GM10847 (cell line): ENCODE data around the gene UPK2.

Experiments
- POLR2A ChIP-seq: IDR thresholded peaks from 2 replicates; pipeline ENCODE4 v1.6.1; 2011; ENCODE audit not compliant: insufficient read length; ENCODE audit errors: extremely low read depth

The UPK2 gene

DNA sequence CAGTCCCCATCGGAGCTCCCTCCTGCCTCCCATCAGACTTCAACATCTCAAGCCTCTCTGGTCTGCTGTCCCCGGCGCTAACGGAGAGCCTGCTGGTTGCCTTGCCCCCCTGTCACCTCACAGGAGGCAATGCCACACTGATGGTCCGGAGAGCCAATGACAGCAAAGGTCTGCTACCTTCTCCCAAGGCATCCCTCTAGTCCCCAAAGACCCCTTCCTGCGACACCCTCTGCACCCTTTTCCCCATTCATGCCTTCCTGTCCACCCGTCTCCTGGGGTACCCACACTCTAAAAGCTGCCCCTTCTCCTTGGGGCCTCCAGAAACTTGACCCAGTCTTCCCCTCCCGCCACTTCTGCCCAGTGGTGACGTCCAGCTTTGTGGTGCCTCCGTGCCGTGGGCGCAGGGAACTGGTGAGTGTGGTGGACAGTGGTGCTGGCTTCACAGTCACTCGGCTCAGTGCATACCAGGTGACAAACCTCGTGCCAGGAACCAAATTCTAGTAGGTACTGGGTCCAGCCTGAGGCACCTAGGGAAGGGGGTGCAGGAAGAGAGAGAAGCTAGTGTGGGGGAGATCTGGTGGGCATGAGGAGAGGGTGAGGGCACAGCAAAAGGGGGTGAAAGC, 860 bp downstream of the UPK2 start:
- no peak for TF ChIP-seq POLR2A

DNA sequence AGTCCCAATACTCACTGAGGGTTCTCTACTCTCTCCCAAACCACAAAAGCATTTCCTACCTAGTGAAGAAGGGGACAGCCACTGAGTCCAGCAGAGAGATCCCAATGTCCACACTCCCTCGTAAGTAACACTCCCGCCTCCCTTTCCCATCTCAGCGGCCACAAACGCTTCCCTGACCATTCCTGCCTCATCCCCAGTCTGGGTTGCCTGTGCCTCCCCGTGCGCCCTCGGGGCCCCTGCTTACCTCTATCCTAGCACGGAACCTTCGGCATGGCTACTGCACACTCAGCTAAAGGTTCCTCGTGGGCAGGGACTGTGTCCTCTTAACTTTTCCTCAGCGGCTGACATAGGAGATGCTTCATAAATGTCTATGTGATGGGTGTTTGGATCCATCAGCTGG, 1.5 kb downstream of the UPK2 start:
- TF ChIP-seq POLR2A: no peak

DNA sequence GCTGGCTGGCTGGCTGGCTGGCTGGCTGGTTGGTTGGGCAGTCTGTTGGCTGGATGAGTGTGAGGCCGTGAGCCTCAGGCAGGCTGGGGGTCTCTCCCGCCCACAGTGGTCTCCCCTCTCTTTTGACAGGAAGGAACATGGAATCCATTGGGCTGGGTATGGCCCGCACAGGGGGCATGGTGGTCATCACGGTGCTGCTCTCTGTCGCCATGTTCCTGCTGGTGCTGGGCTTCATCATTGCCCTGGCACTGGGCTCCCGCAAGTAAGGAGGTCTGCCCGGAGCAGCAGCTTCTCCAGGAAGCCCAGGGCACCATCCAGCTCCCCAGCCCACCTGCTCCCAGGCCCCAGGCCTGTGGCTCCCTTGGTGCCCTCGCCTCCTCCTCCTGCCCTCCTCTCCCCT, 1.9 kb downstream of the UPK2 start:
- no peak for TF ChIP-seq POLR2A

DNA sequence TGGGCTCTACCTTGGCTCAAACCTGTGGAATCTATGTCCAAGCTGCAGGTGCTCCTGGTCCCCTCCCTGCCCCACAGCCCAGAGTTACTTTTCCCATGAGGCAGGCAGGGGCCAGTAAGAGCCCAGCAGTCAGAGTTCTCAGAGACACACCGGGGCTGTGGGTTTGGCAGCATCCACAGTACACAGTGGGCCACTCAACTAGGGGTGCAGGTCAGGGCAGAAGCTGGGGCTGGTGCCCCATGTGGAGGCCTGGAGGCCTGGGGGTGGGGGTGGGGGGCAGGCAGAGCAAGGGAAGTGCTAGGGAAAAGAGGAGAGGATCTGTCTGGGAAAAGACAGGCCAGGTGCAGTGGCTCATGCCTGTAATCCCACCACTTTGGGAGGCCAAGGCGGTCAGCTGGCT, 2.5 kb downstream of the UPK2 start:
- TF ChIP-seq POLR2A: no peak

DNA sequence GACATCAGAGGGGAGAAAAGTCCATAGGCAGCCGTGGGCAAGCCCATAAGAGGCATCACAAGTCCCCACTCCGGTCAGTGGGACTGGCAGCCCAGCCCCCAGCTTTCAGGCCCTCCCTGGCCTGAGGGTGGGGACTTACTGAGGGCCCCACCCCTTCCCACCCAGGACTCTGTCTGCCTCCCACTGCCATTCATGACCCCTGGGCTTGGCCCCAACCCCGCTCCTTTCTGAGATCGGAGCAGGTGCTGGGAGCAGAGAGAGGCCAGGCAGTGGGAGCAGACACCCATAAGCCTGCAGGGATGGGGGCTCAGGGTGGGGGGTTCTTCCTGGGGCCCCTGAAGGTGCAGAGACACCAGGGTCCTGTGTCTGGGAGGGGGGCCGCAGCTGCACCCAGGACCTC, 5.1 kb downstream of the UPK2 start:
- no peak for TF ChIP-seq POLR2A

DNA sequence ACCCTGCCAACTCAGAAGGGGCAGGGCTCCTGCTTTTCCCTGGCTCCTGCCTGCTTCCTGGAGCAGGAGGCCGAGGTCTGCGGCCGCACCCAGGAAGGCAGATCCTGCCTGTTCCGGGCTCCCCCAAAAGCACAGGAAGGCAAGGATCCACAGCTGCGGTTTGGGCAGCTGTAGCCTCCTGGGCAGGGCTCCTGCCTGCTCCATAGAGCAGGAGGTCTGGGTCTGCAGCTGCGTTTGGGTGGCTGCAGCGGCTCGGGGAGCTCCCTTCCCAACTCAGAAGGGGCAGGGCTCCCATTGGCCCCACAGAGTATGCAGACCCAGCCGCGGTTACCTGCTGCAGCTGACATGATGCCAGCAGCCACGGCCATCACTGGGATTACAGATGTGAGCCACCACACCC, 5.5 kb downstream of the UPK2 start:
- TF ChIP-seq POLR2A: no peak

DNA sequence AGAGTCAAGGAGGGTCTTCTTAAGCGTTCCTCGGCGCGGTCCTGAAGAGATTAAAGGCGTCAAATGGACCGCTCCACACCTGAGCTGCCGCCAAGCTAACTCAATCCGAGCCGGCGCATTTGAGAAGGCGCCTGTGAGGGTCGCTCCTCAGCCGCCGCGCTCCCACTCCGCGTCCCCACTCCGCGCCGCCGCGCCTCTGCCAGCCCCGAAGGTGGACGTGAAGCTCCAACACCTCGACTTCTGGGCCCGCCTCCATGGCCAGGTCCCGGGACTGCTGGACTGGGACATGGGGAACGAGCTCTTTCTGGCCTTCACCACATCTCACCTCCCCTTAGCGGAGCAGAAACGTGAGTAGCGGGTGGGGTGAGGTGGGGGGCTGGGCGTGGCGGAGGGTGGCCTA, 15.5 kb downstream of the UPK2 start, which contains the start of gene FOXR1:
Gene FOXR1, plus strand, starts transcription at position 116 of the 400 bp plus-strand sequence. Its CDS starts 171 bp downstream, at position 287.
- TF ChIP-seq POLR2A: no peak

DNA sequence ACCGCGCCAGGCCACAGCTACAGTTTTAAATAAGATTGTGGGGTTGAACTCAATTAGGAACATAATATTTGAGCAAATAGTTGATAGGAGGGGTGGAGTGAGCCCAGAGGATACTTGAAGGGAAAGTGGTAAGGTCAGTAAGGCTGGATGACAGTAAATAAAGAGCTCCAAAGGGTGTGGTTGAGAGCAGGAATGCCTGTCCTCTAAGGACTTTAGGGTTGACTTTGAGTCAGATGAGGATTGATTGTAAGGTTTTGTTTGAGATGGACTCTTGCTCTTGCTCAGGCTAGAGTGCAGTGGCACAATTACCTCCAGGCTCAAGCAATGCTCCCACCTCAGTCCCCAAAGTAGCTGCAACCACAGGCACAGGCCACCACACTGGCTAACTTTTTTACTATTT, 17.9 kb downstream of the UPK2 start:
- TF ChIP-seq POLR2A: no peak

DNA sequence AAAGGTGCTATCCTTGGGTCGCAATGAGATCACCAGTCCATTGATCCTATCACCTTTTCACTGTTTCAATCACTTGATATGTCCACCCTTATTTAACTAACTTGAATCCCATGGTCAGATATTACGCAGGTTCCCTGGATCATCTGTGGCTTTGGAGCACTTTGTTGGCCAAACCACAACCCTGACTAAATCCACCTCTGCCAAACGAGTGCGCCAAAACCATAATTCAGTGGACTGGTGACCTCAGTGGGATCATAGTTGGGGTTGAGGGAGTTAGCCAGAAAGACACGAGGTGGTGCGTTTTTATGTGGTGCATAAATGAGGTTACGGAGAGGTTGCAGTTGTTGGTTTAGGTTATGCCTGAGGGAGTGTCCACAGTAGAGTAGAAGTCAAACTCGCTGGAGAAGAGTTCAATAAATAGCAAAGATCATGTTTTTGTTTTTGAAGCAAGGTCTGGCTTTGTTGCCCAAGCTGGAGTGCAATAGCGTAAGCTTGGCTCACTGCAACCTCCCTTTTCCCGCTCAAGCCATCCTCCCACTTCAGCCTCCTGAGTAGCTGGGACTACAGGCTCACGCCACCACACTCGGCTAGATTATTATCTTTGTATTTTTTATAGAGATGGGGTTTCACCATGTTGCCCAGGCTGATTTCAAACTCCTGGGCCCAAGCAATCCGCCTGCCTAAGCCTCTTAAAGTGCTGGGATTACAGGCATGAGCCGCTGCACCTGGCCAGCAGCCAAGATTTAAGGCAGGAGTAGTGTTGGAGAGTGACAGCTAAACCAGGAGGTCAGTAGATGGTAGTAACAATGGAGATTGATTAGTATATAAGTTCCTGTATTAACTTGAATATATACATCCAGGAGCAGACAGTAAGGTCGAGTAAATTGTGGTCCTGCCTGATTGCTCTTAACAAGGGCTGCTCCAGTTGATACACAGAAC, 19.9 kb downstream of the UPK2 start:
- TF ChIP-seq POLR2A: no peak

DNA sequence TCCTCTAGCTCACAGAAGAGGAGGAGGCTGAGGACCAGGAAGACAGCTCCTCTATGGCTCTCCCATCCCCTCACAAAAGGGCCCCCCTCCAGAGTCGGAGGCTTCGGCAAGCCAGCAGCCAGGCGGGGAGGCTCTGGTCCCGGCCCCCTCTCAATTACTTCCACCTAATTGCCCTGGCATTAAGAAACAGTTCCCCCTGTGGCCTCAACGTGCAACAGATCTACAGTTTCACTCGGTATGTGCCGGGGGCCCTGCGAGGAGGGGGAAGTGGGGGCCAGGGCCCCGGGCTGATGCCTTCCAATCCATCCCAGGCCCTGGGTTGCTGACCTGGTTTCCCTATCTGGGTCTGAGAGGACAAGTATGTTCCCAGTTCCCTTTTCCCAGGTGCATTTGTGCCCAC, 23.3 kb downstream of the UPK2 start:
- no peak for TF ChIP-seq POLR2A

DNA sequence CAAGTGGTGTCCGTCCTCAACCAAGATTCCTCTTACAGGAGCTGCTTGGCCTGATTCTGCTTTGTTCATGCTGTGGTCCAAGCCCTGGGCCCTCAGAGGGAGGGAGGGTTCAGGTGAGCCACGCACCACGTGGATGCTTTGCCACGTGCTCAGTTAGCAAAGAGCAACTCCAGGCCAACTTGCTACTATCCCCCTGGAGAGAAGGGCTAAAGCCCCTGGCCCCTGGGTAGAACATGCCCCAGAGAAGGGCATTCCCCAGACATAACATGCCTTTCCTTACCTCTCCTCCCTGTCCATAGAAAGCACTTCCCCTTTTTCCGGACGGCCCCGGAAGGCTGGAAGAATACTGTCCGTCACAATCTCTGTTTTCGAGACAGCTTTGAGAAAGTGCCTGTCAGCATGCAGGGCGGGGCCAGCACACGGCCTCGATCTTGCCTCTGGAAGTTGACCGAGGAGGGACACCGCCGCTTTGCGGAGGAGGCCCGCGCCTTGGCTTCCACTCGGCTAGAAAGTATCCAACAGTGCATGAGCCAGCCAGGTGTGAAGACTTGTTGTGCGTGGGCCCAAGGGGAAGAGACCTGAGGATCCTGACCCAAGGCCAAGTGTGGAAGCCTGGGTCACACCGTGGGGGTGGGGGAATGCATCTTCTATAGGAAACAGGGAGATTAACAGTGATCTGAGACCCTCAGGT, 24.2 kb downstream of the UPK2 start:
- no peak for TF ChIP-seq POLR2A

DNA sequence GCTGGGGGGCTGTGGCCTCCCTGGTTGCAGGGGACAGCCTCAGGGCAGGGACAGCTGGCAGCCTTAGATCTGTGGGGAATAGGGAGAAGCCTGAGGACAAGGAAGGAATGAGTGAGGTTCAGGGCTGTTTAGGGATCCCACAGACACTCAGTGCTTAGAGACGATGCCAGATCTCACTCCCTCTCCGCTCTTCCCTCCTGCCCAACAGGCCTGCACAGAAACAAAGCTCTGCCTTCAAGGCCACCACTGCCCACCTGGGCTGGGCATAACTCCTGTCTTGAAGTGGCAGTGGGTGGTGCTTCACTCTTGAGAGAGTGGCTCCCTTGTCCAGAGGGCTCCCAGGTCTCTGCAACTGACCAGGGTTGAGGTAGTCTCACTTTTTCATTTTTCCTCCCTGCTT, 28.7 kb downstream of the UPK2 start:
- TF ChIP-seq POLR2A: no peak

DNA sequence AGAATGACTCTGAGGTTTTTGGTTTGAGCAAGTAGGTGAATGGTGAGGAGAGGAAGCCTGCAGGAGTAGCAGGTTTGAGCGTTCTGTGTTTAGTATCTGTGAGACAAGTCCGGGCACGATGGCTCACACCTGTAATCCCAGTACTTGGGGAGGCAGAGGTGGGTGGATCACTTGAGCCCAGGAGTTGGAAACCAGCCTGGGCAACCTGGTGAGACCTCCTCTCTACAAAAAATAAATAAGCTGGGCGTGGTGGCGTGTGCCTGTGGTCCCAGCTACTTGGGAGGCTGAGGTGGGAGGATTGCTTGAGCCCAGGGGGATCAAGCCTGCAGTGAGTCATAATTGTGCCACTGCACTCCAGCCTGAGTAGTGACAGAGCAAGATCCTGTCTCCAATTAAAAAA, 32.2 kb downstream of the UPK2 start:
- no peak for TF ChIP-seq POLR2A

DNA sequence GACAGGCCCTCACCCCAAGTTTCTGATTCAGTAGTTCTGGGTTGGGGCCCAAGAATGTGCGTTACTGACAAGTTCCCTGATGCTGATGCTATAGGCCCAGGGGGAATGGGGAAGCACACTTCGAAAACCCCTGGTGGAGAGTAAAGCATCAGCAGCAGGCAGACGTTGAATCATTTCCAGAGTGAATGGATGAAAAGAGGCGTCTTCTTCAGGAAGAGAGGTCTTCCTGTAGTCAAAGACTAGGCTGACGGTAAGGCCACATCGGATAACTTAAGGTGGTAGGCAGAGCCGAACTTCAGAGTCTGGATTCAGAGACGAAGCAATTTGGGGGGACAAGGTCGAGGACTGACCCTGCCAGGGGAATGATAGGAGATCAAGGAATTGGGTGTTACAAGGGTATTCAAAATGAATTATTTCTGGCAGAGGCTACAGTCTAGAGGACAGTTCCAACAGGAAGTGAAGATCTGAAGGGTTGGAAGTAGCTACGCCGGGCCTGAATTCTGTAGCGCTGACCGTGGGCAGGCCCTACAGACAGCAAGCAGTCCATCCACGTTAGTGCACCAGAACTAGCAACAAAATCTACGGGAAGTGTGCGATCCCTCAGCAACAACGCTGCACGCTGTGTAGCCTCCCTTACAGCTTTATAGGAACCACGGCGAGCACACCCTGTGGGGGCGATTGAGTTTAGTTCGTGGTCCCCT, 41.0 kb downstream of the UPK2 start:
- TF ChIP-seq POLR2A: no peak
